HL-60 (cell line): Measurements from ENCODE around the gene ST7.

Experiments used
- DNase-seq, 2 experiments: peaks; one replicate each; pipeline ENCODE4 v3.0.0-alpha.2; 2010 to 2020; ENCODE audit warnings: low read depth in 1 of 2, low spot score in 1 of 2
- H3K27ac ChIP-seq: fragments of 250-450 bp; sonication (Bioruptor Pico); replicated peaks from 2 replicates; pipeline ENCODE4 v1.5.1; 2020; ENCODE audit warnings: mild to moderate bottlenecking, moderate library complexity
- H3K27me3 ChIP-seq: fragments of 250-450 bp; sonication (Bioruptor Pico); 2 replicates; pipeline ENCODE4 v1.5.1; 2021; ENCODE audit warnings: mild to moderate bottlenecking, moderate library complexity; ENCODE audit not compliant: insufficient read depth, poor library complexity, severe bottlenecking
- H3K4me3 ChIP-seq: replicated peaks from 2 replicates; pipeline ENCODE4 v1.5.1; 2011; ENCODE audit warnings: mild to moderate bottlenecking, control low read depth, low read length; ENCODE audit not compliant: insufficient read depth
- CTCF ChIP-seq: IDR thresholded peaks from one replicate; pipeline ENCODE4 v1.5.1; 2011; ENCODE audit warnings: low read length, control low read depth, inconsistent platforms; ENCODE audit not compliant: insufficient read depth
- GABPA ChIP-seq: IDR thresholded peaks from 2 replicates; pipeline ENCODE4 v1.6.1; 2012; ENCODE audit warnings: low read depth
- POLR2AphosphoS5 ChIP-seq: IDR thresholded peaks from 2 replicates; pipeline ENCODE4 v1.6.1; 2012; ENCODE audit warnings: low read depth
- REST ChIP-seq: IDR thresholded peaks from 2 replicates; pipeline ENCODE4 v1.6.1; 2012; ENCODE audit warnings: low read depth; ENCODE audit not compliant: insufficient replicate concordance
- SPI1 ChIP-seq: IDR thresholded peaks from 2 replicates; pipeline ENCODE4 v1.6.1; 2012; ENCODE audit warnings: low read depth, mild to moderate bottlenecking, borderline replicate concordance

The ST7 gene

GRCh38 chr7:117186218-117187010 lies 233.1 kb downstream of the ST7 start:
- Histone ChIP-seq H3K4me3 (no peak overlapping the region), H3K27ac (no peak overlapping the region), H3K27me3 (no peaks in the 10 kb centered on the region)
- TF ChIP-seq CTCF (no peak), GABPA (no peak), REST (no peak), SPI1 (no peak), POLR2AphosphoS5 (no peak)
- DNase-seq = no peak

GRCh38 chr7:117188376-117188775 lies 235.1 kb downstream of the ST7 start:
- Histone ChIP-seq H3K4me3 (no peak overlapping the region), H3K27me3 (no peaks in the 10 kb centered on the region), H3K27ac (no peak overlapping the region)
- TF ChIP-seq GABPA (no peak), POLR2AphosphoS5 (no peak), REST (no peak), SPI1 (no peak), CTCF (no peak)
- no peak for DNase-seq

GRCh38 chr7:117188949-117189592 lies 235.8 kb downstream of the ST7 start:
- DNase-seq = no peak

More at GRCh38 chr7:117188949-117189592, 235.8 kb downstream of the ST7 start:
- H3K27ac ChIP-seq = no peak overlapping the region
- H3K27me3 ChIP-seq = no peaks in the 10 kb centered on the region
- H3K4me3 ChIP-seq = no peak overlapping the region
- TF ChIP-seq CTCF = no peak
- no peak for TF ChIP-seq SPI1
- no peak for TF ChIP-seq GABPA
- TF ChIP-seq REST = no peak
- TF ChIP-seq POLR2AphosphoS5 = no peak
